ENCODE results near the gene WDR46.

DNA sequence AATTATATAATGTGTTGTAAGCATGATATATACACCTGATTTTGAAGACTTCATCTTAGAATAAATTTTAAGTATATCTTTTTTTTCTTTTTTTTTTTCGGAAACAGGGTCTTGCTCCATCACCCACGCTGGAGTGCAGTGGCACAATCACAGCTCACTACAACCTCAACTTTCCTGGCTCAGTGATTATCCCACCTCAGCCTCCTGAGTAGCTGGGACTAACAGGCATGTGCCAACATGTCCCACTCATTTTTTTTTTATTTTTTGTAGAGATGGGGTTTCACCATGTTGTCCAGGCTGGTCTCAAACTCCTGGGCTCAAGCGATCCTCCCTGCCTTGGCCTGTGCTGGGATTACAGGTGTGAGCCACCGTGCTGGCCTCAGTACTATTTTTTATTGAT is 34.4 kb downstream of the WDR46 start:
- TF ChIP-seq, protein P1, sequence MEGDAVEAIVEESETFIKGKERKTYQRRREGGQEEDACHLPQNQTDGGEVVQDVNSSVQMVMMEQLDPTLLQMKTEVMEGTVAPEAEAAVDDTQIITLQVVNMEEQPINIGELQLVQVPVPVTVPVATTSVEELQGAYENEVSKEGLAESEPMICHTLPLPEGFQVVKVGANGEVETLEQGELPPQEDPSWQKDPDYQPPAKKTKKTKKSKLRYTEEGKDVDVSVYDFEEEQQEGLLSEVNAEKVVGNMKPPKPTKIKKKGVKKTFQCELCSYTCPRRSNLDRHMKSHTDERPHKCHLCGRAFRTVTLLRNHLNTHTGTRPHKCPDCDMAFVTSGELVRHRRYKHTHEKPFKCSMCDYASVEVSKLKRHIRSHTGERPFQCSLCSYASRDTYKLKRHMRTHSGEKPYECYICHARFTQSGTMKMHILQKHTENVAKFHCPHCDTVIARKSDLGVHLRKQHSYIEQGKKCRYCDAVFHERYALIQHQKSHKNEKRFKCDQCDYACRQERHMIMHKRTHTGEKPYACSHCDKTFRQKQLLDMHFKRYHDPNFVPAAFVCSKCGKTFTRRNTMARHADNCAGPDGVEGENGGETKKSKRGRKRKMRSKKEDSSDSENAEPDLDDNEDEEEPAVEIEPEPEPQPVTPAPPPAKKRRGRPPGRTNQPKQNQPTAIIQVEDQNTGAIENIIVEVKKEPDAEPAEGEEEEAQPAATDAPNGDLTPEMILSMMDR (IDR thresholded peaks at IDR 0.05), result no peak
- TF ChIP-seq EZH2 (IDR thresholded peaks at IDR 0.05), result no peak

Measured in neural progenitor cell (in vitro differentiated cells).